Transverse colon (tissue), 4 donors: ENCODE results near the gene BIRC6.
"Not testable (repeated sequence)": the region's sequence is repeated elsewhere in the genome, so short reads cannot be mapped to it uniquely, and the experiment has no call there.

Experiments
- CTCF ChIP-seq, 5 experiments: fragments of 200-600 bp in 3 of 5; fragments of 450-650 bp in 2 of 5; sonication (generic) in 3 of 5; IDR thresholded peaks; 1 replicate in 2 of 5; 2 replicates in 3 of 5; pipeline ENCODE4 v1.5.1; 2016 to 2017; ENCODE audit warnings: antibody characterized with exemption in 5 of 5, inconsistent platforms in 3 of 5, mild to moderate bottlenecking in 2 of 5, moderate library complexity in 1 of 5
- POLR2A ChIP-seq: fragments of 450-650 bp; IDR thresholded peaks from one replicate; pipeline ENCODE4 v1.6.1; 2016; ENCODE audit warnings: antibody characterized with exemption, mild to moderate bottlenecking, moderate library complexity
- POLR2AphosphoS5 ChIP-seq, 3 donors: sonication (generic); formaldehyde crosslinking; IDR thresholded peaks; one replicate each; pipeline ENCODE4 v1.6.1; 2016; ENCODE audit warnings: antibody characterized with exemption in 3 of 3

- TF ChIP-seq CTCF (IDR thresholded peaks at IDR 0.05); POLR2A; POLR2AphosphoS5 (IDR thresholded peaks at IDR 0.05): not testable (repeated sequence)
Observed at GRCh38 chr2:32328679-32329078, 28.1 kb upstream of the BIRC6 start.
